ENCODE results near the gene HYLS1.

The HYLS1 gene

DNA sequence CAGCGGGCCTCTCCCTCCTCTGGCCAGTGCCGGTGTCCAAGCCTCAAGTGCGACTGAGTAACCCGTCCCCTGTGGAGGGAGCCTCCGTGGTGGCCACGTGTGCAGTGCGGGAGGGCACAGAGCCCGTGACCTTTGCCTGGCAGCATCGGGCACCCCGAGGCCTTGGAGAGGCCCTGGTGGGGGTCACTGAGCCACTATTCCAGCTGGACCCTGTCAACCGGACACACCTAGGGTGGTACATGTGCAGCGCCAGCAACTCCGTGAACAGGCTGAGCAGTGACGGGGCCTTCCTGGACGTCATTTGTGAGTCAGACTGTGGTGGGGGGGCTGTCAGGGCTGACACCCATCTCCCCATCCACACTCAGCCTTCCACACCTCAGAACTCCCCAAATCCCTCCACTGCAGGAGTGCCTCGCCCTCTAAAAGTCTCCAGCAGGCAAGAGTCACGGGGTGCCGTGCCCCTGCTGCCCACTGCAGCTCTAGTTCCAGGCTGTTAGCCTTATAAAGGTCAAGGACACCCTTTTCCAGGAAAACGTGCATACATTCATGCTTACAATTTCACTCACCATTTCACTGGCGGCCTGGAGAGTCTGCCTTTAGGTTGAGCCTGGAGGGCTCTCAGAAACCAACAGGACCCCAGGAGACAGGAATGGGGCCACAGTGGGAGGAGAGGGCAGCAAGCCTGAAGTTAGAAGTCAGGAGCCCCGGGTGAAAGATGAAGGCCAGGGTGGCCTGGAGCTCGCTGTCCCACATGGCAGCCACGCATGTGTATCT is 61.0 kb downstream of the HYLS1 start:
- no peak for DNase-seq (ENCODE audit: low read depth, low spot score)

DNA sequence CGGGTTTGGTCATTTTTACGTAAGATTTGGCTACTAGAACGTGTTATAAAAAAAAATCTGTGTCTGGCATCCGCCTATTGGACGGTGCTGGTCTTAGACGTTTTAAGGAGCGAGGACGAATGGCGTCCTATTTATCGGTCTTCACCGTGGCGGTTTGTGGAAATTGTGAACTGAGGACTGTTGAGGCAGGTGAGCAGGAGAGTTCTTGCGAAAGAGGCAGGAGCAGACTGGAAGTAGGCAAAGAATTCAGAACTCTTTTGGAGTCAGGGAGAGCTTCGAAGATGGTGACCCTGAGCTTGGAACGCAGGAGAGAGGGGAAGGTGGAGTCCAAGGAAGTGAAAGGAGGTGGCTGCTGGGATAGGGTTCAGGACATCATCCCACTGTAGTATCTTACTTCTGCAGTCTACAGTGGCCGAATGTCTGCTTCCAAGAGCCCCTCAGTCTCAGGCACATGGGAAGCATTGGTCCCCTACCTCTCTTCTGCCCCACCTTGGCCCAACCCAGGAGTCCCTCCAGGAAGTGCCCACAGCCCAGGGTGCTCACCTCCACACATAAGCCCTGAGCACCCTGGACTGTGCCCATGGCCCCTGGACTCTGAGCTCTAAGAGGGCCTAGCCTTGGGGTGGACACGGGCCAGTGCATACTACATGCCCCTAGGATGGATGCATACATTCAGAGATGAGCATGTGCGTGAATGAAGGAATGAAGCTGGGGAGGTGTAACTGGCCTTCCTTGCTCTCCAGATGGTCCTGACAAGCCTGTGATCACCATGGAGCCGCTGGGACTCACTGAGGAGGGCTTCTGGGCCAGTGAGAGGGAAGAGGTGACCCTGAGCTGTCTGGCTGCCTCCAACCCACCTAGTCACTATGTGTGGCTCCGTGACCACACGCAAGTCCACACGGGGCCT is 62.1 kb downstream of the HYLS1 start:
- DNase-seq (ENCODE audit: low read depth, low spot score), result no peak

DNA sequence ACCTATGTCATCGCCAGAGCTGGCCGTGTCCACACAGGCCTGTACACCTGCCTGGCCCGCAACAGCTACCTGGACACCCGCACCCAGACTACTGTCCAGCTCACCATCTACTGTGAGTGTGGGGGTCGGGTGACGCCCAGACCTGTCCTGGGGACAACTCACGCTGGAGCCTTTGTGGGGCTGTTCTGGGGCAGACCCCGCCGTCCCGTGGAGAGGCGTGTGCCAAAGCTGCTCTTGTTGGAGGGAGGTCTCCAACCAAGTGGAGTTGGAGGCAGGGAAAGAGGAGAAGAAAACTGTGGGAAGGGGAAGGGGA is 62.7 kb downstream of the HYLS1 start:
- no peak for DNase-seq (ENCODE audit: low read depth, low spot score)
